ENCODE data around the gene TEDC1. TPM values are rescaled to one million over a fixed set of nuclear protein-coding genes. Genes with fewer than 3 reads are reported as not detected.
"Not testable (repeated sequence)": the region's sequence is repeated elsewhere in the genome, so short reads cannot be mapped to it uniquely, and the experiment has no call there.

TEDC1 gene
- total and polyA plus RNA-seq, 5 donors, result 5.2 to 6.9 (median 5.9) TPM

DNA sequence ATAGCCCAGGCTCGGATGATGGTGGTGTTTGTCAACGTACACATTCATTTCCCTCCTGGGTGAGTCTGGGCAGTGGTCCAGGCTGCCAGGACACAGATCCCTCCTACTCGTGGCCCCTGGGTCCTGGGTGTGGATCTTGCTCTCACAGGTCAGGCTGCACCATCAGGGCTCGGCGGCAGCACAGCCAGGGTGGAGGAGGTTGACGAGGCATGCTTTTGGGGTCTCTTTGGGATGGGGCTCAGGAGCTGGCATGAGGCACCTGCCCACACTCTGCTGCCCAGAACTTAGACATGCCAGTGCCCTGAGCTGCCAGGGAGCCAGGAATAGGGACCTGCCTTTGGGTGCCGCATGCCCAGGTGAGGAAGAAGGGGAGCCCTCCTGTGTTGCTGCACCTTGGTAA, 45.0 kb downstream of the TEDC1 start:
- no peaks in the 10 kb centered on the region for H3K4me1 ChIP-seq (ENCODE audit: control insufficient read depth, insufficient read depth, low read length)
- H3K27ac ChIP-seq (ENCODE audit: low read length), result no peak overlapping the region
- no peaks in the 10 kb centered on the region for H3K9me3 ChIP-seq (ENCODE audit: control insufficient read depth, low read length)
- no peaks in the 10 kb centered on the region for H3K27me3 ChIP-seq (ENCODE audit: control insufficient read depth, insufficient read depth)
- intact Hi-C loops (cut with DNase I), result loop anchor here in 1 of 4 donors (10.0 kb wide), 1 partner anchor 331 kb away; no protein-coding TSS in a partner anchor
- WGBS, result 76% methylated on average over 7 of the region's 7 CpGs
- no peak for DNase-seq
- no peak for ATAC-seq
- no peak overlapping the region for H3K4me3 ChIP-seq (ENCODE audit: low read length)

DNA sequence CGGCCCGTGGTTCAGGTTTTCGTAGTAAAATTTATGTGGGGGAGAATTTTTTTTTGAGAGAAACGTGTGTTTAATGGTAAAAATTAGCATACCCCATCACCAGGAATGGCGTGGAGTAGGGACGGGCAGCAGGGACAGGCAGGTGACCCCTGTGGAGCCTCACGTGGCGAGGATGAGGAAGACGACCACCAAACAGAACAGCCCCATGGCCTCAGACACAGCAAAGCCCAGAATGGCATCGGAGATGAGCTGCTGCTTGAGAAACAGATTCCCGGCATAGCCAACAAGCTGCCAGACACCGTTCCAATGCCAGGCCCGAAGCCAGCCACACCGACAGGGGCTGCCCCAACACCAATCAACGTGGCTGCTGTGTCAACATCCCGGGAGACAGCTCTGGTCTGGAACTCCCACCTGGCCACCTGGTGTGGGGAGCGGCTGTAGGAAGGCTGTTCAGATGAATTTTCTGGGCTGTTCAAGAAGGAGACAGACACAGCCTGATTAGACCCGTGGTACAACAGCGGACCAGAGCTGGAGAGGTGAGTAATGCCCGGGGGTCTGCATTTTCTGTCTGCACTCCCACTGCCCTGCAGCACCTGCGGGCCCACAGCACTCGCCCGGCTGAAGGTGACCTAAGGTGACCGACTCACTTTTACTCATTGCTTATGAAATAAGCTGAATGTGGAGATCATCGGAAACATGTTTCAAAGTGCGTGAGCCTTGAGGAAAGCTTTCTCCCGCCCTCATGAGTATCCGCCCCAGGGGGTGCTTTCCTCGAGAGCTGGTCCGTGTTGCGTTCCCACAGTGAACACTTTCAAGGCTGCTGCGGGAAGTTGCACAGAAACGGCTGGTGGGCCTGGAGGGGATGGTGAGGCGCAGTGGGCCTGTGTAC, 45.9 kb downstream of the TEDC1 start:
- Histone ChIP-seq H3K4me3 (ENCODE audit: low read length) (no peak overlapping the region), H3K27me3 (ENCODE audit: control insufficient read depth, insufficient read depth) (no peaks in the 10 kb centered on the region), H3K9me3 (ENCODE audit: control insufficient read depth, low read length) (no peaks in the 10 kb centered on the region), H3K27ac (ENCODE audit: low read length) (no peak overlapping the region), H3K4me1 (ENCODE audit: control insufficient read depth, insufficient read depth, low read length) (no peaks in the 10 kb centered on the region)
- ATAC-seq (no peak), DNase-seq (no peak)
- intact Hi-C loops (cut with DNase I), result loop anchor here in 1 of 4 donors (10.0 kb wide), 1 partner anchor 332 kb away; no protein-coding TSS in a partner anchor
- 76% methylated on average over 34 of the region's 34 CpGs for WGBS

DNA sequence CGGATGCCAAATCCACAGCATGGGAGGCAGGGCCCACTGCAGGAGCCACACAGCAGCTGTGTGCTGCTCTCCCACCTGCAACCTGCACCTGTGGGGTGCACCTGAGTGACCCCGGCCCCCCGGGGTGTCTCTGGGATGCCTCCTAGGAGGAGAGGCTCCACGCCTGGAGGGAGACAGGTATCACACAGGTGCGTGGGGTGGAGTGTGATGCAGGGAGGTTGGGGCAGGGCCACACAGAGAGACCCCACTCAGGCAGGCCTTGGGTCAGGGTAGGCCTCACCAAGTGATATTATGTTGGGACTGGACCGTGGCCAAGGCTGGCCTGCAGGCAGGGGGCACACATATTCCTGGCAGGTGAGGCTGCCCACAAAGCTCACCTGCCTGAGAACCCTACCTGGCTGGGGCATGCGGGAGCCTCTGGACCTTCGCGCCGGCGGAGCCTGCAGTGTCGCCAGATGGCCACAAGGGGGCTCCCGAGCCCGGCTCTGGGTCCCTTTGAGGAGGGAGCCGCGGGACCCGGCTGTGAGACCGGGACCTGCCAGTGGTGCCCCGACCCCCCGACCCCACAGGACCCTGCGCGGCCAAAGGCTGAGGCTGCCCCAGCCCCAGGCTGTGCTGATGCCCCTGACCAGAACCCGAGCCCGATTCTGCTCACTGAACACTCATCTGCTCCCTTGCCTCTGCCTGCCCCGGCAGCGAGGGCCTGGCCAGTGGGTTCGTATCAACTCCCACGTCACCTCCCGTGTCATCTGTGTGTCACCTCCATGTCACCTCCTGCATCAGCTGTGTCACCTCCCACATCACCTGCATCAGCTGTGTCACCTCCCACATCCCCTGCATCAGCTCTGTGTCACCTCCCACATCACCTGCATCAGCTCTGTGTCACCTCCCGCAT, 46.8 kb downstream of the TEDC1 start:
- H3K27ac ChIP-seq (ENCODE audit: low read length), result no peak overlapping the region
- 21% methylated on average over 30 of the region's 30 CpGs for whole genome bisulfite sequencing
- ATAC-seq, result peak; percentile 58 to 60
- H3K9me3 ChIP-seq (ENCODE audit: control insufficient read depth, low read length), result no peaks in the 10 kb centered on the region
- no peaks in the 10 kb centered on the region for H3K27me3 ChIP-seq (ENCODE audit: control insufficient read depth, insufficient read depth)
- H3K4me1 ChIP-seq (ENCODE audit: control insufficient read depth, insufficient read depth, low read length), result no peaks in the 10 kb centered on the region
- no peak overlapping the region for H3K4me3 ChIP-seq (ENCODE audit: low read length)
- intact Hi-C loops (cut with DNase I), result loop anchor here in 1 of 4 donors (10.0 kb wide), 1 partner anchor 333 kb away; no protein-coding TSS in a partner anchor
- DNase-seq, result peak; percentile 40 to 81 (median 77)

DNA sequence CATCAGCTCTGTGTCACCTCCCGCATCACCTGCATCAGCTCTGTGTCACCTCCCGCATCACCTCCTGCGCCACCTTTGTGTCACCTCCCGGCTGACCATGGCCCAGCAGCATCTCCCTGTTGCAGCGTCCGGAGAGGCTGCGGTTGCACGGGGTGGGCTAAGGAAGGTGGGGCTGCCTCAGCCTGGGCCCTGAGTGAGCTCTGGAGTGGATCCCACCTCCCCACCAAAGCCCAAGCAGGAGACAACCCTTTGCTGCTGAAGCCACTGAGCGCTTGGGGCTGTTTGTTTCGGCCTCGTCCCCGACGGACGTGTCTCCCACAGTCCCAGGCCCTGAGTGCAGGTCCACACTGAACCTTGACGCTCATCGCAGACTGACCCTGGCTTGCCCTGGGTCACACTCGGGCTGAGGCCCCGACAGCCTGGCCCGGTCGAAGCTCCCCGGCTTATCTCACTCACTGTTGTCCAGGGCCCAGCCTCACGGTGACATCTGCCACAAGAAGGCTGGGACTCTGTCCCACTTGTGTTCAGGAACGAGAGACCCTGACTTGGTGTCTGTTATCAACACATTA, 47.5 kb downstream of the TEDC1 start:
- ATAC-seq, result peak; percentile 7 to 15

DNA sequence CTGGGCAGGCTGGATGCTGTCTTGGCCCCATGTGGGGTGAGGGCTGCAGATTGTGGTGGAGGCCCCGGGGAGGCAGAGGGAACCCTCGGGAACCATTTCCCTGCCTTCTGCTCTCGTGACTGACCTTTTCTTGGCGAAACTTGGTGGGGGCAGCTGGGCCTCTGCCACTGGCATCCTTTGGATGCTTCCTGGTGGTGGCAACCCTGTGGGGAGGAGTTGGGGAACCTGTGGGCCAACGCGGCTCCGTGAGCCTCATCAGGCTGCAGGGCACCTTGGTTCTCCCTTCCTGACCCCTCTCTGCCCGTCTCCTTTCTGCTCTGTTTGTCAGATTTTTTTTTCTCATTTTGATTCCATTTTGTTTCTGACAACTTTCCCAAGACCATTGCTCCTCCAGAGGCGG, 49.8 kb downstream of the TEDC1 start:
- Histone ChIP-seq H3K27ac (ENCODE audit: low read length) (no peak overlapping the region), H3K4me1 (ENCODE audit: control insufficient read depth, insufficient read depth, low read length) (no peaks in the 10 kb centered on the region), H3K9me3 (ENCODE audit: control insufficient read depth, low read length) (peaks cover 1% of the 10 kb centered on the region), H3K4me3 (ENCODE audit: low read length) (no peak overlapping the region), H3K27me3 (ENCODE audit: control insufficient read depth, insufficient read depth) (no peaks in the 10 kb centered on the region)
- DNase-seq (no peak), ATAC-seq (no peak)
- intact Hi-C loops (cut with DNase I), result no loop called here
- 83% methylated on average over 9 of the region's 9 CpGs for WGBS

More for the DNA sequence above, 47.5 kb downstream of the TEDC1 start:
- Histone ChIP-seq H3K9me3 (ENCODE audit: control insufficient read depth, low read length) (peaks cover 1% of the 10 kb centered on the region), H3K4me1 (ENCODE audit: control insufficient read depth, insufficient read depth, low read length) (no peaks in the 10 kb centered on the region), H3K27ac (ENCODE audit: low read length) (no peak overlapping the region), H3K27me3 (ENCODE audit: control insufficient read depth, insufficient read depth) (no peaks in the 10 kb centered on the region), H3K4me3 (ENCODE audit: low read length) (no peak overlapping the region)
- 82% methylated on average over 23 of the region's 23 CpGs for WGBS
- no peak for DNase-seq
- intact Hi-C loops (cut with DNase I), result loop anchor here in 1 of 4 donors (10.0 kb wide), 1 partner anchor 334 kb away; no protein-coding TSS in a partner anchor

DNA sequence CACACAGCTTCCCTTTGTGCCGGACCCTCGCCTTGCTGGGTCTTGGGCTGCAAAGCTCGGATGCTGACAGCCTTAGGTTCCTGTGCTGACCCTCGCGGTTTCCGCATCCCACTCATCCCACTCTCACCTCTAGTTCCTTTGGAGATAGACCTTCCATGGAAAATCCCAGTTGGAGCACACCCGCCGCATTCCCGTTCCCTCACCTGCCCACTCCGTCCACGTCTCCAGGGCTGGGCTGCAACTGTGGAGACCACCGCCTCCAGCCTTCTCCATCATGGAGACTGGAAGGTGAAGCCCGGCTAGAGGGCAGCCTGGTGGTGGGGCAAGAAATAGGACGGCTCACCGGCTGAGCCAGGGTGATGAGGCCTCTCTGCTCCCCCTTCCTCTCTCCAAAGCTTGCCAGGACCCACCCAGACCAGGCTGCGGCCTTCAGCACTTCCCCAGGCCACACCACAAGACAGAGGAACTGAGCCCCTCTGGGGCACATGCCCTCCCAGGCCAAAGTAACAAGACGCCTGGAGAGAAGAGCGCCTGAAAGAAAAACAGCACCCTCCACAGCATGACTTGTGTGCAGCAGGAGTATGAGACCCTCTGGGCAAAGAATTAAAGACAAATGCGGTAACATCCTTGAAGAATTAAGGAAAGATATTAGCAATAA, 50.3 kb downstream of the TEDC1 start:
- Histone ChIP-seq H3K4me1 (ENCODE audit: control insufficient read depth, insufficient read depth, low read length) (no peaks in the 10 kb centered on the region), H3K27ac (ENCODE audit: low read length) (no peak overlapping the region), H3K9me3 (ENCODE audit: control insufficient read depth, low read length) (peaks cover 1% of the 10 kb centered on the region), H3K27me3 (ENCODE audit: control insufficient read depth, insufficient read depth) (no peaks in the 10 kb centered on the region), H3K4me3 (ENCODE audit: low read length) (no peak overlapping the region)
- 84% methylated on average over 19 of the region's 19 CpGs for WGBS
- intact Hi-C loops (cut with DNase I), result no loop called here
- DNase-seq (no peak), ATAC-seq (no peak)

DNA sequence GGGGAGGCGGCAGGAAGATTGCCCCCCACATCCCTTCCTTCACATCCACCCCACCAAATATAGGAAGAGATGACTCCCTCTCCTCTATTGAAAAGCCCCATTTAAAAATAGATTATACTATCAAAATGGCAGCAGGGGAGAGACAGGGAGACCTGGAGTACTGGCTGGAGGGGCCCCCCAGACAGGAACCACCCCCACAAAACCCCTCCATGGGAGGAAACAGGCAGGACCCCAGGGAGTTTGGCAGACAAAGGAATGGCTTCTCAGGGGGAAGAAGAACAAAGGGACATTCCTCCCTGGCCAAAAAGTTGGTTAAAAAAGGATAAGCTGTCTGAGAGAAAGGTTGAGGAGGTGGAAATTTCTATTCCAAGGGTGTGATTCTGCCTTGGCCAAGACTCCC, 54.6 kb downstream of the TEDC1 start:
- H3K27ac ChIP-seq (ENCODE audit: low read length); ATAC-seq; H3K4me3 ChIP-seq (ENCODE audit: low read length); H3K4me1 ChIP-seq (ENCODE audit: control insufficient read depth, insufficient read depth, low read length); H3K9me3 ChIP-seq (ENCODE audit: control insufficient read depth, low read length); DNase-seq; intact Hi-C loops (cut with DNase I); H3K27me3 ChIP-seq (ENCODE audit: control insufficient read depth, insufficient read depth): not testable (repeated sequence)
- WGBS, result 63% methylated on average over 1 of the region's 1 CpG

DNA sequence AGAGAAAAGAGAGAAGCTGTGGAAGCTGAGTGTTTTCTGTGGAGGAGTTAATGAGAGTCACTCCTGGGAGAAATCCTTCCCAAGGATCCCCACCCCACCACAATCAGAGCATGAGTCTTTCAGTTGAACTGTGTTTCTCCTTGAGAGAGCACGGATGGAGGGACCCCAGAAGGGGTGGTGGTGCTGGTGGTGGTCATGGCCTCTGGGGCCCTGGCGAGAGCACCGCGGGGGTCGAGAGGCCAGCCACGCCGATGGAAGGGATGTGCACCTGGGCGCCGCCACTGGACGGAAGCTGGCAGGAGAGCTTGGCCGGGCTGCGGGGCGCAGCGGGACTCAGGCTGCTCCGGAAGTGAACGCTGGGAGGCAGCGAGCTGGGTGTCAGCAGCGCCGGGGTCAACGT, 55.4 kb downstream of the TEDC1 start:
- 93% methylated on average over 11 of the region's 20 CpGs for WGBS
- intact Hi-C loops (cut with DNase I); H3K27ac ChIP-seq (ENCODE audit: low read length); H3K9me3 ChIP-seq (ENCODE audit: control insufficient read depth, low read length); H3K27me3 ChIP-seq (ENCODE audit: control insufficient read depth, insufficient read depth); H3K4me1 ChIP-seq (ENCODE audit: control insufficient read depth, insufficient read depth, low read length); H3K4me3 ChIP-seq (ENCODE audit: low read length); DNase-seq: not testable (repeated sequence)
- peak; percentile 25 to 34 for ATAC-seq

DNA sequence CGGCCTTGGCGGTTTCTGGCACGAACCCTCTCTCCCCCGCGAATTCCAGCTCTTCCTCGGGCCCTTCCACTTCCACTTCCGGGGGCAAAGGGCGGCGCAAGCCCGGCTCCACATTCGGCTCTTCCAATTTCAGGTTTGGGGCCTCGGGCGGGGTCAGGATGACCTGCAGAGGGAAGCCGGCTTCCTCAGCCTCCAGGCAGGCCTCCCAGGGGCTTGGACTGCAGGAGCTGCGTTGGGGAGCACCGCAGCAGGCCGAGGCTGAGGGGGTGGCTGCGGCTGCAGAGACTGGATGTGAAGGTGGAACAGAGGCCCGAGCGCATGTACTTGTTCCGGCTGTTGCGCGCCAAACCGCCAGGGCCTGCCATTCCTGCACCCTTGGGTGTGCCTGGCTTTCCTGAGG, 56.0 kb downstream of the TEDC1 start:
- H3K4me3 ChIP-seq (ENCODE audit: low read length); H3K27ac ChIP-seq (ENCODE audit: low read length); intact Hi-C loops (cut with DNase I); DNase-seq; H3K4me1 ChIP-seq (ENCODE audit: control insufficient read depth, insufficient read depth, low read length); H3K27me3 ChIP-seq (ENCODE audit: control insufficient read depth, insufficient read depth); H3K9me3 ChIP-seq (ENCODE audit: control insufficient read depth, low read length): not testable (repeated sequence)
- peak in 1 of 2 donors; percentile 16 for ATAC-seq
- WGBS, result 95% methylated on average over 19 of the region's 24 CpGs

DNA sequence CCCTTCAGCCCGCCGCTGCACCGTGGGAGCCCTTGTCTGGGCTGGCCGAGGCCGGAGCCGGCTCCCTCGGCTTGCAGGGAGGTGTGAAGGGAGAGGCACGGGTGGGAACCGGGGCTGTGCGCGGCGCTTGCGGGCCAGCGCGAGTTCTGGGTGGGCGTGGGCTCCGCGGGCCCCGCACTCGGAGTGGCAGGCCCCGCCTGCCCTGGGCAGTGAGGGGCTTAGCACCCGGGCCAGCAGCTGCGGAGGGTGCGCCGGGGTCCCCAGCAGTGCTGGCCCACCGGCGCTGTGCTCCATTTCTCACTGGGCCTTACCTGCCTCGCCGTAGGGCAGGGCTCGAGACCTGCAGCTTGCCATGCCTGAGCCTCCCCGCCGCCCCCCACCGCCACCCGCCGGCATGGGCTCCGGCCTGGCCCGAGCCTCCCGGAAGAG, 56.7 kb downstream of the TEDC1 start:
- no peaks in the 10 kb centered on the region for H3K27me3 ChIP-seq (ENCODE audit: control insufficient read depth, insufficient read depth)
- DNase-seq (no peak), ATAC-seq (peak; percentile 16 to 23)
- H3K9me3 ChIP-seq (ENCODE audit: control insufficient read depth, low read length), result peaks cover 1% of the 10 kb centered on the region
- H3K4me1 ChIP-seq (ENCODE audit: control insufficient read depth, insufficient read depth, low read length), result no peaks in the 10 kb centered on the region
- no peak overlapping the region for H3K27ac ChIP-seq (ENCODE audit: low read length)
- 97% methylated on average over 38 of the region's 38 CpGs for WGBS
- intact Hi-C loops (cut with DNase I), result no loop called here
- no peak overlapping the region for H3K4me3 ChIP-seq (ENCODE audit: low read length)

Measured in right cardiac atrium (tissue), 5 donors.